ENCODE measurements around the gene TCOF1.

DNA sequence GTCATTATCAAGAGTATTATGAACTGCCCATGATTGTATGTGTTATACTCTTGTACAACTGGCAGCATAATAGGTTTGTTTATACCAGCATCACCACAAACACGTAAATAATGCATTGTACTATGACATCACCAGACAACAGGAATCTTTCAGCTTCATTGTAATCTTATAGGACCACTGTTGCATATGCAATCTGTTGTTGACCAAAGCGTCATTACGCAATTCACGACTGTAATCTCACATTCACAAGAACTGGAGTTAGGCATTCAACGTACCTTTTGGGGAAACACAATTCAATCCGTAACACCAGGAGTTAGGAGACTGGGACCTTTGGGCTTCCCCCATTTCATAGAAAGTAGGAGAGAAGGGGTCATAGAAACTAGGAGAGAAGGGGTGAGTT is 34.4 kb upstream of the TCOF1 start:
- no peak for TF ChIP-seq CTCF (IDR thresholded peaks at IDR 0.05)
- TF ChIP-seq ZFX (IDR thresholded peaks at IDR 0.05; ENCODE audit: borderline replicate concordance): no peak
